Endothelial cell of umbilical vein (primary cell): ENCODE measurements around the gene PPP1R8. TPM values are rescaled to one million over a fixed set of nuclear protein-coding genes. Genes with fewer than 3 reads are reported as not detected.

Experiments
- BruUV-seq: library from RNA; stranded (reverse); fragments of 400-500 nt; replicated peaks from 2 replicates; lab custom pipeline; 2021; lab: Mats Ljungman, UMichigan
- CTCF ChIA-PET: fragments of 300-600, 350-600 bp; sonication (Branson Sonifier 250); formaldehyde crosslinking; loops from one replicate; lab custom pipeline; 2021; ENCODE audit warnings: antibody characterized with exemption, inconsistent platforms; lab: Charles Lee
- POLR2A ChIA-PET: fragments of 300-600, 350-600 bp; sonication (Branson Sonifier 250); formaldehyde crosslinking; loops from one replicate; lab custom pipeline; 2021; ENCODE audit warnings: antibody characterized with exemption, inconsistent platforms; lab: Charles Lee
- DNase-seq: peaks from one replicate; pipeline ENCODE4 v3.0.0-alpha.2; 2011; ENCODE audit warnings: low read depth, low spot score
- FAIRE-seq: peaks from 2 replicates; lab custom pipeline; 2011; peaks lifted over from hg19 to GRCh38; lab: Jason Lieb, UNC
- H2AFZ ChIP-seq: 2 replicates; pipeline ENCODE4 v1.6.0; 2012; ENCODE audit warnings: low read depth, low read length, control low read depth, inconsistent platforms
- H3K27ac ChIP-seq: 2 replicates; pipeline ENCODE4 v1.5.1; 2011; ENCODE audit warnings: low read depth, mild to moderate bottlenecking, control low read depth, low read length, moderate library complexity; ENCODE audit not compliant: insufficient read depth
- H3K27me3 ChIP-seq, 2 experiments: 2 replicates each; pipeline versions ENCODE4 v1.6.0 to v1.6.1; 2011; ENCODE audit warnings: low read length in 2 of 2, mixed read lengths in 1 of 2; ENCODE audit not compliant: control insufficient read depth in 2 of 2, insufficient read depth in 2 of 2
- H3K36me3 ChIP-seq, 2 experiments: 2 replicates in 1 of 2; 3 replicates in 1 of 2; pipeline ENCODE4 v1.5.1; 2011; ENCODE audit warnings: low read length in 2 of 2, mild to moderate bottlenecking in 1 of 2, moderate library complexity in 1 of 2; ENCODE audit not compliant: control insufficient read depth in 2 of 2, insufficient read depth in 2 of 2; ENCODE audit errors: extremely low read depth in 1 of 2
- H3K4me1 ChIP-seq: 3 replicates; pipeline ENCODE4 v1.5.1; 2011; ENCODE audit warnings: mild to moderate bottlenecking, low read length; ENCODE audit not compliant: control insufficient read depth, insufficient read depth; ENCODE audit errors: extremely low read depth
- H3K4me2 ChIP-seq: 2 replicates; pipeline ENCODE4 v1.6.1; 2011; ENCODE audit warnings: low read length, control low read depth, mixed read lengths; ENCODE audit not compliant: insufficient read depth
- H3K4me3 ChIP-seq, 3 experiments: fragments of 200-600 bp in 1 of 3; sonication (generic), shearing (Covaris generic) in 1 of 3; replicated peaks in 1 of 3; 2 replicates each; pipeline ENCODE4 v1.5.1; 2011 to 2016; ENCODE audit warnings: control low read depth in 3 of 3, low read length in 3 of 3, mild to moderate bottlenecking in 2 of 3, inconsistent platforms in 1 of 3, low read depth in 1 of 3, moderate library complexity in 1 of 3; ENCODE audit not compliant: insufficient read depth in 1 of 3
- H3K79me2 ChIP-seq: 2 replicates; pipeline ENCODE4 v1.6.0; 2012; ENCODE audit warnings: low read length, inconsistent platforms; ENCODE audit not compliant: control insufficient read depth, insufficient read depth
- H3K9ac ChIP-seq: replicated peaks from 2 replicates; pipeline ENCODE3; 2011; ENCODE audit warnings: low read length, control low read depth; ENCODE audit not compliant: insufficient read depth; ENCODE audit errors: extremely low read depth
- H3K9me1 ChIP-seq: replicated peaks from 3 replicates; pipeline ENCODE4 v1.6.0; 2011; ENCODE audit warnings: mild to moderate bottlenecking, low read length; ENCODE audit not compliant: control insufficient read depth, insufficient read depth; ENCODE audit errors: extremely low read depth
- H3K9me3 ChIP-seq: replicated peaks from 2 replicates; pipeline ENCODE4 v1.5.1; 2012; ENCODE audit warnings: low read length, inconsistent platforms; ENCODE audit not compliant: control insufficient read depth, insufficient read depth
- H4K20me1 ChIP-seq: replicated peaks from 2 replicates; pipeline ENCODE3; 2011; ENCODE audit warnings: mild to moderate bottlenecking, low read length; ENCODE audit not compliant: control insufficient read depth, insufficient read depth; ENCODE audit errors: extremely low read depth
- CTCF ChIP-seq, 2 donors: IDR thresholded peaks; 1 replicate in 1 of 2; 2 replicates in 1 of 2; pipeline ENCODE4 v1.5.1; 2011; ENCODE audit warnings: low read length in 2 of 2, mild to moderate bottlenecking in 2 of 2, moderate library complexity in 2 of 2, control low read depth in 1 of 2, inconsistent platforms in 1 of 2, low read depth in 1 of 2; ENCODE audit not compliant: insufficient read depth in 1 of 2; ENCODE audit errors: extremely low read depth in 1 of 2
- EZH2 ChIP-seq: IDR thresholded peaks from 2 replicates; pipeline ENCODE4 v1.6.1; 2012; ENCODE audit warnings: borderline replicate concordance, low read depth, mild to moderate bottlenecking, moderate library complexity, low read length, inconsistent platforms; ENCODE audit not compliant: severe bottlenecking
- FOS ChIP-seq: IDR thresholded peaks from 2 replicates; pipeline ENCODE4 v1.6.1; 2011; ENCODE audit warnings: mild to moderate bottlenecking, low read length, moderate library complexity, borderline replicate concordance; ENCODE audit not compliant: insufficient read depth
- GATA2 ChIP-seq: IDR thresholded peaks from 2 replicates; pipeline ENCODE4 v1.7.0; 2011; ENCODE audit warnings: low read depth, mild to moderate bottlenecking, moderate library complexity, mixed read lengths, low read length; ENCODE audit not compliant: insufficient read length, insufficient read depth
- JUN ChIP-seq: IDR thresholded peaks from 2 replicates; pipeline ENCODE4 v1.6.1; 2011; ENCODE audit warnings: borderline replicate concordance, low read depth; ENCODE audit not compliant: insufficient read length, insufficient read depth
- MAX ChIP-seq: IDR thresholded peaks from 2 replicates; pipeline ENCODE4 v1.6.1; 2011; ENCODE audit not compliant: insufficient read depth, insufficient read length
- MYC ChIP-seq: IDR thresholded peaks from one replicate; pipeline ENCODE4 v1.6.1; 2011; ENCODE audit warnings: mild to moderate bottlenecking, low read depth, low read length
- POLR2A ChIP-seq: IDR thresholded peaks from 2 replicates; pipeline ENCODE4 v1.6.1; 2012; ENCODE audit warnings: low read depth, mild to moderate bottlenecking, control low read depth, low read length
- POLR2AphosphoS5 ChIP-seq: IDR thresholded peaks from 2 replicates; pipeline ENCODE4 v1.6.1; 2012; ENCODE audit warnings: low read depth, mild to moderate bottlenecking, control low read depth, low read length, moderate library complexity; ENCODE audit not compliant: insufficient read depth
- dilution Hi-C: fragments of 300-500 bp; cut with MboI; formaldehyde crosslinking; loops from one replicate; pipeline ENCODE4 v1.15.0; 2019; ENCODE audit warnings: low sequenced_read_pairs; ENCODE audit not compliant: extremely low pct_ligation_motif_present
- intact Hi-C: fragments of 100-400 bp; cut with micrococcal nuclease; formaldehyde crosslinking; loops from one replicate; pipeline ENCODE4 v1.10.0; 2022
- polyA plus RNA-seq, 4 experiments: library from polyadenylated mRNA; depleted of rRNA in 3 of 4; stranded (reverse) in 3 of 4; unstranded in 1 of 4; fragments of >200 nt; gene quantifications; 2 replicates each; pipeline versions ENCODE4 v1.2.1 to v1.2.3, GENCODE V29; 2011 to 2012; ENCODE audit warnings: missing spikeins in 1 of 4
- total RNA-seq: library from RNA; stranded (reverse); gene quantifications from 2 replicates; pipeline ENCODE4 v1.2.3, GENCODE V29; 2021

PPP1R8 gene
- total and polyA plus RNA-seq, 2 donors (not counting 3 experiments of a cell fraction or from before 2014, with no cell fraction given) = 39.0 to 48.5 TPM

- peaks cover 5 to 9% of the 10 kb centered on the region in 2 experiments for H3K36me3 ChIP-seq
- intact Hi-C loops (no loop called here), dilution Hi-C loops (no loop called here)
- H3K9me3 ChIP-seq = no peaks in the 10 kb centered on the region
- H3K4me2 ChIP-seq = no peak overlapping the region
- H3K9me1 ChIP-seq = no peaks in the 10 kb centered on the region
- H4K20me1 ChIP-seq = no peaks in the 10 kb centered on the region
- TF ChIP-seq MAX (no peak), POLR2AphosphoS5 (no peak), FOS (no peak), CTCF (IDR thresholded peaks at IDR 0.05; ENCODE audit: extremely low read depth in 1 of 2, insufficient read depth in 1 of 2, low read depth in 1 of 2, low read length in 2 of 2) (no peak), POLR2A (no peak), MYC (no peak), JUN (no peak), GATA2 (no peak), EZH2 (no peak)
- H3K4me3 ChIP-seq = no peak overlapping the region
- ChIA-PET POLR2A (no interaction called here), CTCF (interaction anchor here (0.8 kb wide), 1 partner anchor 29 kb away, joined by 3 read pairs; no protein-coding TSS in a partner anchor)
- BruUV-seq = no TSS peak
- H3K9ac ChIP-seq = no peak overlapping the region
- DNase-seq (no peak), FAIRE-seq (no peak)
- H3K27me3 ChIP-seq = no peaks in the 10 kb centered on the region
- no peaks in the 10 kb centered on the region for H3K79me2 ChIP-seq
- no peaks in the 10 kb centered on the region for H3K4me1 ChIP-seq
- no peak overlapping the region for H2AFZ ChIP-seq
- H3K27ac ChIP-seq = no peak overlapping the region
These were observed 56.2 kb downstream of the PPP1R8 start for GRCh38 chr1:27886744-27887143.
